HEK293T (cell line): ENCODE data around the gene TRERF1.

Source experiments
- ARNT ChIP-seq: fragments of 450-650 bp; IDR thresholded peaks from 2 replicates; pipeline ENCODE4 v1.6.1; 2017; ENCODE audit warnings: mild to moderate bottlenecking
- BHLHE40 ChIP-seq: fragments of 450-650 bp; IDR thresholded peaks from 2 replicates; pipeline ENCODE4 v1.6.1; 2016; ENCODE audit warnings: mild to moderate bottlenecking, moderate library complexity, borderline replicate concordance
- ELF4 ChIP-seq: fragments of 450-650 bp; IDR thresholded peaks from 2 replicates; pipeline ENCODE4 v1.6.1; 2017; ENCODE audit warnings: antibody characterized with exemption
- FOXA1 ChIP-seq: fragments of 450-650 bp; IDR thresholded peaks from 2 replicates; pipeline ENCODE4 v1.6.1; 2016; ENCODE audit warnings: mild to moderate bottlenecking
- FOXM1 ChIP-seq: fragments of 450-650 bp; IDR thresholded peaks from 2 replicates; pipeline ENCODE4 v1.6.1; 2017; ENCODE audit warnings: mild to moderate bottlenecking, borderline replicate concordance
- L3MBTL2 ChIP-seq: fragments of 450-650 bp; conservative IDR thresholded peaks from 2 replicates; pipeline ENCODE4 v1.6.1; 2016; ENCODE audit warnings: mild to moderate bottlenecking
- SP1 ChIP-seq: fragments of 450-650 bp; IDR thresholded peaks from 2 replicates; pipeline ENCODE4 v1.6.1; 2017
- ZNF384 ChIP-seq: fragments of 450-650 bp; IDR thresholded peaks from 2 replicates; pipeline ENCODE4 v1.6.1; 2016

GRCh38 chr6:42203183-42203582 lies 248.5 kb downstream of the TRERF1 start:
- TF ChIP-seq ELF4 (no peak), FOXM1 (no peak), L3MBTL2 (no peak), FOXA1 (no peak), SP1 (no peak), ZNF384 (no peak), BHLHE40 (no peak), ARNT (no peak)
